ENCODE data around the gene NDUFS8.

The NDUFS8 gene

GRCh38 chr11:68014947-68015447, 15.5 kb upstream of the NDUFS8 start:
- H3K36me3 ChIP-seq (ENCODE audit: control insufficient read depth, insufficient read depth, low read length) = no peaks in the 10 kb centered on the region
- H3K27me3 ChIP-seq (ENCODE audit: control insufficient read depth, insufficient read depth, low read length) = no peaks in the 10 kb centered on the region
- no peak overlapping the region for H3K9ac ChIP-seq (ENCODE audit: low read length)
- H3K27ac ChIP-seq (ENCODE audit: low read depth, low read length) = no peak overlapping the region
- H3K4me3 ChIP-seq (ENCODE audit: low read length) = no peak overlapping the region
- H3K4me1 ChIP-seq (ENCODE audit: control insufficient read depth, insufficient read depth, low read length) = peaks cover 8% of the 10 kb centered on the region

- H3K27me3 ChIP-seq (ENCODE audit: control insufficient read depth, insufficient read depth, low read length) = no peaks in the 10 kb centered on the region
- no peak overlapping the region for H3K4me3 ChIP-seq (ENCODE audit: low read length)
- H3K4me1 ChIP-seq (ENCODE audit: control insufficient read depth, insufficient read depth, low read length) = peaks cover 4% of the 10 kb centered on the region
- no peak overlapping the region for H3K9ac ChIP-seq (ENCODE audit: low read length)
- no peak overlapping the region for H3K27ac ChIP-seq (ENCODE audit: low read depth, low read length)
- H3K36me3 ChIP-seq (ENCODE audit: control insufficient read depth, insufficient read depth, low read length) = no peaks in the 10 kb centered on the region
Observed at GRCh38 chr11:68015467-68015866, 15.0 kb upstream of the NDUFS8 start.

GRCh38 chr11:68016161-68016903, 14.1 kb upstream of the NDUFS8 start:
- Histone ChIP-seq H3K4me3 (ENCODE audit: low read length) (no peak overlapping the region), H3K27ac (ENCODE audit: low read depth, low read length) (no peak overlapping the region), H3K27me3 (ENCODE audit: control insufficient read depth, insufficient read depth, low read length) (no peaks in the 10 kb centered on the region)

GRCh38 chr11:68016904-68017817, 13.3 kb upstream of the NDUFS8 start:
- no peak overlapping the region for H3K9ac ChIP-seq (ENCODE audit: low read length)
- H3K27me3 ChIP-seq (ENCODE audit: control insufficient read depth, insufficient read depth, low read length) = no peaks in the 10 kb centered on the region
- no peaks in the 10 kb centered on the region for H3K4me1 ChIP-seq (ENCODE audit: control insufficient read depth, insufficient read depth, low read length)
- no peaks in the 10 kb centered on the region for H3K36me3 ChIP-seq (ENCODE audit: control insufficient read depth, insufficient read depth, low read length)
- no peak overlapping the region for H3K27ac ChIP-seq (ENCODE audit: low read depth, low read length)
- H3K4me3 ChIP-seq (ENCODE audit: low read length) = no peak overlapping the region

More at GRCh38 chr11:68016161-68016903, 14.1 kb upstream of the NDUFS8 start:
- Histone ChIP-seq H3K9ac (ENCODE audit: low read length) (no peak overlapping the region), H3K4me1 (ENCODE audit: control insufficient read depth, insufficient read depth, low read length) (no peaks in the 10 kb centered on the region), H3K36me3 (ENCODE audit: control insufficient read depth, insufficient read depth, low read length) (no peaks in the 10 kb centered on the region)

- H3K4me1 ChIP-seq (ENCODE audit: control insufficient read depth, insufficient read depth, low read length) = no peaks in the 10 kb centered on the region
- H3K27me3 ChIP-seq (ENCODE audit: control insufficient read depth, insufficient read depth, low read length) = no peaks in the 10 kb centered on the region
- H3K4me3 ChIP-seq (ENCODE audit: low read length) = no peak overlapping the region
- H3K9ac ChIP-seq (ENCODE audit: low read length) = no peak overlapping the region
- H3K36me3 ChIP-seq (ENCODE audit: control insufficient read depth, insufficient read depth, low read length) = no peaks in the 10 kb centered on the region
- H3K27ac ChIP-seq (ENCODE audit: low read depth, low read length) = no peak overlapping the region
Observed at GRCh38 chr11:68017980-68018729, 12.3 kb upstream of the NDUFS8 start.

GRCh38 chr11:68018730-68019190, 11.7 kb upstream of the NDUFS8 start:
- Histone ChIP-seq H3K4me1 (ENCODE audit: control insufficient read depth, insufficient read depth, low read length) (no peaks in the 10 kb centered on the region), H3K36me3 (ENCODE audit: control insufficient read depth, insufficient read depth, low read length) (no peaks in the 10 kb centered on the region)

GRCh38 chr11:68019486-68019885, 11.0 kb upstream of the NDUFS8 start:
- H3K4me1 ChIP-seq (ENCODE audit: control insufficient read depth, insufficient read depth, low read length) = no peaks in the 10 kb centered on the region
- no peak overlapping the region for H3K27ac ChIP-seq (ENCODE audit: low read depth, low read length)
- H3K9ac ChIP-seq (ENCODE audit: low read length) = no peak overlapping the region
- peaks cover 2% of the 10 kb centered on the region for H3K36me3 ChIP-seq (ENCODE audit: control insufficient read depth, insufficient read depth, low read length)
- no peak overlapping the region for H3K4me3 ChIP-seq (ENCODE audit: low read length)
- no peaks in the 10 kb centered on the region for H3K27me3 ChIP-seq (ENCODE audit: control insufficient read depth, insufficient read depth, low read length)

More at GRCh38 chr11:68018730-68019190, 11.7 kb upstream of the NDUFS8 start:
- H3K27ac ChIP-seq (ENCODE audit: low read depth, low read length) = no peak overlapping the region
- H3K4me3 ChIP-seq (ENCODE audit: low read length) = no peak overlapping the region
- no peak overlapping the region for H3K9ac ChIP-seq (ENCODE audit: low read length)
- H3K27me3 ChIP-seq (ENCODE audit: control insufficient read depth, insufficient read depth, low read length) = no peaks in the 10 kb centered on the region

- Histone ChIP-seq H3K27me3 (ENCODE audit: control insufficient read depth, insufficient read depth, low read length) (no peaks in the 10 kb centered on the region), H3K36me3 (ENCODE audit: control insufficient read depth, insufficient read depth, low read length) (peaks cover 2% of the 10 kb centered on the region), H3K27ac (ENCODE audit: low read depth, low read length) (no peak overlapping the region), H3K9ac (ENCODE audit: low read length) (no peak overlapping the region), H3K4me3 (ENCODE audit: low read length) (no peak overlapping the region), H3K4me1 (ENCODE audit: control insufficient read depth, insufficient read depth, low read length) (no peaks in the 10 kb centered on the region)
Observed at GRCh38 chr11:68020575-68020974, 9.9 kb upstream of the NDUFS8 start.

GRCh38 chr11:68021167-68021787, 9.2 kb upstream of the NDUFS8 start:
- H3K27me3 ChIP-seq (ENCODE audit: control insufficient read depth, insufficient read depth, low read length) = no peaks in the 10 kb centered on the region
- no peak overlapping the region for H3K9ac ChIP-seq (ENCODE audit: low read length)
- no peaks in the 10 kb centered on the region for H3K4me1 ChIP-seq (ENCODE audit: control insufficient read depth, insufficient read depth, low read length)
- H3K27ac ChIP-seq (ENCODE audit: low read depth, low read length) = no peak overlapping the region
- H3K4me3 ChIP-seq (ENCODE audit: low read length) = no peak overlapping the region
- H3K36me3 ChIP-seq (ENCODE audit: control insufficient read depth, insufficient read depth, low read length) = peaks cover 2% of the 10 kb centered on the region

- H3K27me3 ChIP-seq (ENCODE audit: control insufficient read depth, insufficient read depth, low read length) = no peaks in the 10 kb centered on the region
- no peaks in the 10 kb centered on the region for H3K4me1 ChIP-seq (ENCODE audit: control insufficient read depth, insufficient read depth, low read length)
- H3K9ac ChIP-seq (ENCODE audit: low read length) = no peak overlapping the region
- no peak overlapping the region for H3K27ac ChIP-seq (ENCODE audit: low read depth, low read length)
- peaks cover 2% of the 10 kb centered on the region for H3K36me3 ChIP-seq (ENCODE audit: control insufficient read depth, insufficient read depth, low read length)
- H3K4me3 ChIP-seq (ENCODE audit: low read length) = no peak overlapping the region
Observed at GRCh38 chr11:68022531-68022930, 8.0 kb upstream of the NDUFS8 start.

GRCh38 chr11:68024508-68024907, 6.0 kb upstream of the NDUFS8 start:
- H3K27me3 ChIP-seq (ENCODE audit: control insufficient read depth, insufficient read depth, low read length) = no peaks in the 10 kb centered on the region
- no peak overlapping the region for H3K4me3 ChIP-seq (ENCODE audit: low read length)
- H3K4me1 ChIP-seq (ENCODE audit: control insufficient read depth, insufficient read depth, low read length) = no peaks in the 10 kb centered on the region
- H3K27ac ChIP-seq (ENCODE audit: low read depth, low read length) = no peak overlapping the region
- H3K9ac ChIP-seq (ENCODE audit: low read length) = no peak overlapping the region
- H3K36me3 ChIP-seq (ENCODE audit: control insufficient read depth, insufficient read depth, low read length) = peaks cover 2% of the 10 kb centered on the region

Data from rectal smooth muscle tissue (tissue), 1 donor.